ENCODE results near the gene FEZ2. TPM values are rescaled to one million over a fixed set of nuclear protein-coding genes. Genes with fewer than 3 reads are reported as not detected.

The FEZ2 gene
- polyA plus RNA-seq, 2 of the 4 experiments (the other 2 are of a cell fraction), result 52.5 to 124 TPM

- no peaks in the 10 kb centered on the region for H3K9me3 ChIP-seq
- H3K4me2 ChIP-seq, result no peak overlapping the region
- no peak overlapping the region for H3K27ac ChIP-seq
- WGBS (ENCODE audit: missing lambda C conversion rate), result 92% methylated on average over 5 of the region's 5 CpGs
- TF ChIP-seq JUNB (IDR thresholded peaks at IDR 0.05), result no peak
- TF ChIP-seq HEYL (CRISPR knock-in tag; IDR thresholded peaks at IDR 0.05), result no peak
- no peak for TF ChIP-seq RNF2 (IDR thresholded peaks at IDR 0.05; ENCODE audit: borderline replicate concordance, low read depth)
- TF ChIP-seq KDM1A (IDR thresholded peaks at IDR 0.05; ENCODE audit: low read depth), result no peak
- no peak for TF ChIP-seq ESRRA (IDR thresholded peaks at IDR 0.05; ENCODE audit: borderline replicate concordance, low read length)
- TF ChIP-seq NPAS2 (CRISPR knock-in tag; IDR thresholded peaks at IDR 0.05; ENCODE audit: borderline replicate concordance), result no peak
- no peak for TF ChIP-seq FOXS1 (CRISPR knock-in tag; IDR thresholded peaks at IDR 0.05)
- no peak for TF ChIP-seq CHD4 (IDR thresholded peaks at IDR 0.05; ENCODE audit: borderline replicate concordance)
- TF ChIP-seq PBX3 (IDR thresholded peaks at IDR 0.05), result no peak
- no peak for TF ChIP-seq MAZ (IDR thresholded peaks at IDR 0.05; ENCODE audit: borderline replicate concordance, low read depth, low read length)
- TF ChIP-seq ZC3H11A (IDR thresholded peaks at IDR 0.05), result no peak
- TF ChIP-seq, protein P1, sequence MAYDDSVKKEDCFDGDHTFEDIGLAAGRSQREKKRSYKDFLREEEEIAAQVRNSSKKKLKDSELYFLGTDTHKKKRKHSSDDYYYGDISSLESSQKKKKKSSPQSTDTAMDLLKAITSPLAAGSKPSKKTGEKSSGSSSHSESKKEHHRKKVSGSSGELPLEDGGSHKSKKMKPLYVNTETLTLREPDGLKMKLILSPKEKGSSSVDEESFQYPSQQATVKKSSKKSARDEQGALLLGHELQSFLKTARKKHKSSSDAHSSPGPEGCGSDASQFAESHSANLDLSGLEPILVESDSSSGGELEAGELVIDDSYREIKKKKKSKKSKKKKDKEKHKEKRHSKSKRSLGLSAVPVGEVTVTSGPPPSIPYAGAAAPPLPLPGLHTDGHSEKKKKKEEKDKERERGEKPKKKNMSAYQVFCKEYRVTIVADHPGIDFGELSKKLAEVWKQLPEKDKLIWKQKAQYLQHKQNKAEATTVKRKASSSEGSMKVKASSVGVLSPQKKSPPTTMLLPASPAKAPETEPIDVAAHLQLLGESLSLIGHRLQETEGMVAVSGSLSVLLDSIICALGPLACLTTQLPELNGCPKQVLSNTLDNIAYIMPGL (CRISPR knock-in tag; IDR thresholded peaks at IDR 0.05; ENCODE audit: borderline replicate concordance), result no peak
- no peak for TF ChIP-seq SMC3 (IDR thresholded peaks at IDR 0.05)
- TF ChIP-seq RARB (CRISPR knock-in tag; IDR thresholded peaks at IDR 0.05), result no peak
- TF ChIP-seq USF2 (IDR thresholded peaks at IDR 0.05), result no peak
- no peak for TF ChIP-seq BCL3 (IDR thresholded peaks at IDR 0.05)
- no peak for TF ChIP-seq CHD2 (IDR thresholded peaks at IDR 0.05; ENCODE audit: low read length, partially characterized antibody)
- TF ChIP-seq EHF (CRISPR knock-in tag; IDR thresholded peaks at IDR 0.05), result no peak
- TF ChIP-seq FOSB (CRISPR knock-in tag; IDR thresholded peaks at IDR 0.05), result no peak
- no peak for TF ChIP-seq CBX2 (IDR thresholded peaks at IDR 0.05; ENCODE audit: borderline replicate concordance, low read depth)
- FAIRE-seq (no peak), DNase-seq (ENCODE audit: low read depth in 1 of 2, low spot score in 1 of 2) (no peak), ATAC-seq (no peak; a peak in 1 of 6 replicates)
- CTCF ChIA-PET, result interaction anchor here (1.6 kb wide), 1 partner anchor 140 kb away, joined by 5 read pairs; no protein-coding TSS in a partner anchor
- H3K4me3 ChIP-seq, result no peak overlapping the region
- H3K4me1 ChIP-seq, result 0 out of 3 replicates have a peak, but pooled peaks cover 4% of the 10 kb centered on the region
- POLR2A ChIA-PET, result no interaction called here
Observed at GRCh38 chr2:36525245-36525644, 72.7 kb downstream of the FEZ2 start.

- Histone ChIP-seq H3K4me3 (no peak overlapping the region), H3K27ac (no peak overlapping the region), H3K4me2 (no peak overlapping the region), H3K4me1 (no peaks in the 10 kb centered on the region), H3K9me3 (no peaks in the 10 kb centered on the region)
- no peak for ATAC-seq
- TF ChIP-seq FOSB (CRISPR knock-in tag; IDR thresholded peaks at IDR 0.05), result no peak
- TF ChIP-seq RARB (CRISPR knock-in tag; IDR thresholded peaks at IDR 0.05), result no peak
- no peak for TF ChIP-seq RCOR1 (IDR thresholded peaks at IDR 0.05; ENCODE audit: low read depth, low read length)
- TF ChIP-seq POLR2AphosphoS2 (conservative IDR thresholded peaks at IDR 0.05; ENCODE audit: low read length), result no peak
- no peak for TF ChIP-seq HEYL (CRISPR knock-in tag; IDR thresholded peaks at IDR 0.05)
- CTCF ChIA-PET, result interaction anchor here (0.8 to 2.6 kb wide), 4 partner anchors 11 to 168 kb away, joined by 3 to 20 read pairs (median 5); partner anchors contain the start of gene CRIM1
- 88% methylated on average over 4 of the region's 4 CpGs for WGBS (ENCODE audit: missing lambda C conversion rate)
- POLR2A ChIA-PET, result no interaction called here
- FAIRE-seq, result no peak
- no peak for DNase-seq (ENCODE audit: low read depth in 1 of 2, low spot score in 1 of 2)
Observed at GRCh38 chr2:36523153-36523552, 74.8 kb downstream of the FEZ2 start.

All from A549 (cell line).